GM12878 (cell line): ENCODE measurements around the gene SLC39A11. TPM values are rescaled to one million over a fixed set of nuclear protein-coding genes. Genes with fewer than 3 reads are reported as not detected.
"Not testable (repeated sequence)": the region's sequence is repeated elsewhere in the genome, so short reads cannot be mapped to it uniquely, and the experiment has no call there.

Source experiments
- ATAC-seq: fragments of 200-7000 bp; cut with Tn5 transposase; 3 replicates; pipeline ENCODE4 v1.9.1; 2020; ENCODE audit warnings: mild to moderate bottlenecking, moderate library complexity
- BruUV-seq: library from RNA; stranded (reverse); fragments of 400-500 nt; replicated peaks from 2 replicates; lab custom pipeline; 2021; lab: Mats Ljungman, UMichigan
- CTCF ChIA-PET: fragments of 300-600 bp; sonication (Branson Sonifier 250); formaldehyde crosslinking; extraction: SDS; loops from one replicate; lab custom pipeline; 2021; ENCODE audit warnings: inconsistent platforms; lab: Yijun Ruan, JAX
- POLR2A ChIA-PET: fragments of 350-600 bp; formaldehyde crosslinking; extraction: SDS; loops from one replicate; lab custom pipeline; 2021; ENCODE audit warnings: inconsistent platforms; lab: Charles Lee
- RAD21 ChIA-PET: fragments of 300-600 bp; sonication (Branson Sonifier 250); formaldehyde crosslinking; loops from one replicate; lab custom pipeline; 2023; ENCODE audit warnings: antibody characterized with exemption; ENCODE audit not compliant: unreplicated experiment; lab: Charles Lee
- SMC1A ChIA-PET: fragments of 300-600 bp; sonication (Branson Sonifier 250); formaldehyde crosslinking; loops from one replicate; lab custom pipeline; 2023; ENCODE audit not compliant: unreplicated experiment, uncharacterized antibody; lab: Charles Lee
- DNase-seq: peaks from one replicate; pipeline ENCODE4 v3.0.0-alpha.2; 2011; ENCODE audit warnings: low read depth, low spot score
- FAIRE-seq: peaks from 3 replicates; lab custom pipeline; 2011; peaks lifted over from hg19 to GRCh38; lab: Jason Lieb, UNC
- H2AFZ ChIP-seq: 2 replicates; pipeline ENCODE4 v1.6.0; 2011; ENCODE audit warnings: low read depth, low read length, control low read depth; ENCODE audit not compliant: control insufficient read depth
- H3K27ac ChIP-seq: 2 replicates; pipeline ENCODE4 v1.5.1; 2011; ENCODE audit warnings: control low read depth; ENCODE audit not compliant: control insufficient read depth, insufficient read depth
- H3K27me3 ChIP-seq, 2 experiments: replicated peaks in 1 of 2; 2 replicates each; pipeline versions ENCODE4 v1.6.0 to v1.6.1; 2011; ENCODE audit warnings: low read length in 1 of 2; ENCODE audit not compliant: control insufficient read depth in 2 of 2, insufficient read depth in 2 of 2
- H3K36me3 ChIP-seq, 2 experiments: 2 replicates each; pipeline ENCODE4 v1.5.1; 2011; ENCODE audit warnings: low read length in 1 of 2; ENCODE audit not compliant: control insufficient read depth in 2 of 2, insufficient read depth in 2 of 2
- H3K4me1 ChIP-seq: 2 replicates; pipeline ENCODE4 v1.6.1; 2011; ENCODE audit warnings: mild to moderate bottlenecking, low read length, moderate library complexity, mixed read lengths; ENCODE audit not compliant: control insufficient read depth, insufficient read depth
- H3K4me2 ChIP-seq: 2 replicates; pipeline ENCODE4 v1.6.0; 2011; ENCODE audit warnings: control low read depth; ENCODE audit not compliant: control insufficient read depth, insufficient read depth
- H3K4me3 ChIP-seq: fragments of 200-600 bp; sonication (generic); 2 replicates; pipeline ENCODE4 v1.5.1; 2016
- H3K79me2 ChIP-seq: 2 replicates; pipeline ENCODE4 v1.6.0; 2011; ENCODE audit warnings: low read length; ENCODE audit not compliant: control insufficient read depth, insufficient read depth
- H3K9ac ChIP-seq: 2 replicates; pipeline ENCODE4 v1.8.0; 2011; ENCODE audit warnings: low read length, control low read depth, mixed read lengths; ENCODE audit not compliant: control insufficient read depth, insufficient read depth
- H3K9me3 ChIP-seq: replicated peaks from 3 replicates; pipeline ENCODE4 v1.5.1; 2011; ENCODE audit warnings: mild to moderate bottlenecking, low read length; ENCODE audit not compliant: control insufficient read depth, insufficient read depth
- H4K20me1 ChIP-seq: 2 replicates; pipeline ENCODE4 v1.6.0; 2011; ENCODE audit not compliant: control insufficient read depth, insufficient read depth
- CREB1 ChIP-seq: IDR thresholded peaks from 2 replicates; pipeline ENCODE4 v1.6.1; 2012; ENCODE audit warnings: low read depth, mild to moderate bottlenecking, inconsistent platforms
- DPF2 ChIP-seq: fragments of 450-650 bp; IDR thresholded peaks from 2 replicates; pipeline ENCODE4 v1.6.1; 2017; ENCODE audit warnings: mild to moderate bottlenecking
- EZH2 ChIP-seq: IDR thresholded peaks from 2 replicates; pipeline ENCODE4 v1.6.1; 2012; ENCODE audit warnings: low read depth, mild to moderate bottlenecking, control low read depth, inconsistent platforms, low read length, borderline replicate concordance; ENCODE audit not compliant: control insufficient read depth
- GABPA ChIP-seq: IDR thresholded peaks from 2 replicates; pipeline ENCODE4 v1.6.1; 2014; ENCODE audit warnings: antibody characterized with exemption, low read depth, mild to moderate bottlenecking, inconsistent platforms
- LARP7 ChIP-seq: fragments of 450-650 bp; IDR thresholded peaks from 2 replicates; pipeline ENCODE4 v1.6.1; 2017; ENCODE audit warnings: mild to moderate bottlenecking
- MEF2A ChIP-seq: IDR thresholded peaks from 2 replicates; pipeline ENCODE4 v1.6.1; 2011; ENCODE audit warnings: low read depth, mild to moderate bottlenecking, low read length, moderate library complexity; ENCODE audit not compliant: insufficient read depth
- MYC ChIP-seq: IDR thresholded peaks from 2 replicates; pipeline ENCODE4 v1.6.1; 2011; ENCODE audit warnings: mild to moderate bottlenecking, low read length, moderate library complexity, inconsistent platforms; ENCODE audit not compliant: insufficient read depth, insufficient replicate concordance, insufficient read length, severe bottlenecking
- RB1 ChIP-seq: fragments of 450-650 bp; formaldehyde crosslinking; IDR thresholded peaks from 2 replicates; pipeline ENCODE4 v1.6.1; 2017; ENCODE audit warnings: mild to moderate bottlenecking, borderline replicate concordance
- ZNF207 ChIP-seq: fragments of 450-650 bp; IDR thresholded peaks from 2 replicates; pipeline ENCODE4 v1.6.1; 2014; ENCODE audit warnings: antibody characterized with exemption, mild to moderate bottlenecking, borderline replicate concordance
- ZNF274 ChIP-seq: IDR thresholded peaks from one replicate; pipeline ENCODE4 v1.8.0; 2011; ENCODE audit not compliant: insufficient read length, insufficient read depth
- WGBS: methylation state at CpG from one replicate; pipeline ENCODE4 v1.1.6; 2016; ENCODE audit warnings: low lambda C conversion rate; ENCODE audit not compliant: insufficient replicate concordance, insufficient coverage; ENCODE audit errors: missing lambda C conversion rate; 5-methylcytosine and 5-hydroxymethylcytosine counted together
- in situ Hi-C: fragments of 300-500 bp; cut with MboI; formaldehyde crosslinking; loops from 9 replicates; pipeline ENCODE4 v1.14.3; 2018; ENCODE audit warnings: mixed read lengths
- intact Hi-C: fragments of 100-400 bp; cut with micrococcal nuclease; formaldehyde crosslinking; loops from one replicate; pipeline ENCODE4 v1.14.2; 2022; ENCODE audit not compliant: unreplicated experiment
- polyA plus RNA-seq, 11 experiments: library from polyadenylated mRNA; depleted of rRNA in 4 of 11; unstranded in 6 of 11; stranded (reverse) in 5 of 11; fragments of >200 nt; fragmentation: Nextera tagmentation in 4 of 11; fragmentation: Illumina TruSeq in 1 of 11; extraction: Ambion mirVana in 4 of 11; extraction: Trizol in 1 of 11; gene quantifications; 1 replicate in 1 of 11; 2 replicates in 10 of 11; pipeline versions ENCODE4 v1.2.1 to v1.2.3, GENCODE V29; 2011 to 2016; ENCODE audit warnings: inconsistent platforms in 2 of 11, missing spikeins in 2 of 11, low read depth in 1 of 11
- total RNA-seq, 4 experiments: library from RNA; depleted of rRNA in 3 of 4; stranded (reverse); fragments of >200 nt in 3 of 4; fragmentation: Illumina TruSeq in 1 of 4; extraction: Trizol in 1 of 4; gene quantifications; 2 replicates each; pipeline versions ENCODE4 v1.2.1 to v1.2.3, GENCODE V29; 2013 to 2021

The SLC39A11 gene
- total and polyA plus RNA-seq, 10 of the 15 experiments (the other 5 are each of a cell fraction or from before 2014, with no cell fraction given), result 8.6 to 23.8 (median 14.0) TPM

DNA sequence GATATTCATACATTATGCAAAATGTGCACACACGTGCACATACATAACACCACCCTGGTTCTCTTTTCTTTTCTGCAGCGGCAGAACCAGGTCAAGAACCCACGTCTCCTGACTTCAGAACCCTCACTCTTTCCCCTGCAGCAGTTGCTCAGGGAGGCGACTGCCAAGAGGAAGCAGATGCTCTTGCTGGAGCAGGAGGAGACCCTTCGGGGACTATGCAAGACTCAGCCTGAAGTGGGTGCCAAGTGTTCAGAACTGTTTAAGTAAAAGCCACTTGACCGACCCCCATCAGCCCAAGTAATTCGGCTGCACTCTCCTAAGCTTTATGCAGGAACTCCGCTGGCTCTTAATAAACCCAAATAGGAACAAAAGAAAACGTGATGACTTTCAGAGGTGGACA is 193.8 kb downstream of the SLC39A11 start:
- ChIA-PET RAD21 (no interaction called here), SMC1A (no interaction called here), CTCF (interaction anchor here (0.6 kb wide), 2 partner anchors 21 to 231 kb away, joined by 3 read pairs; no protein-coding TSS in a partner anchor), POLR2A (no interaction called here)
- Histone ChIP-seq H2AFZ (no peak overlapping the region), H3K27me3 (no peaks in the 10 kb centered on the region), H3K4me2 (no peak overlapping the region), H3K79me2 (no peaks in the 10 kb centered on the region), H3K9ac (no peak overlapping the region), H3K36me3 (no peaks in the 10 kb centered on the region; a peak in 1 of 4 replicates), H3K27ac (no peak overlapping the region), H3K4me3 (no peak overlapping the region), H4K20me1 (no peaks in the 10 kb centered on the region; the same call in 1 of the 2 replicates), H3K4me1 (no peaks in the 10 kb centered on the region), H3K9me3 (no peaks in the 10 kb centered on the region)
- 84% methylated on average over 9 of the region's 9 CpGs for WGBS
- no TSS peak for BruUV-seq
- in situ Hi-C loops, result no loop called here
- FAIRE-seq (no peak), ATAC-seq (no peak), DNase-seq (no peak)
- TF ChIP-seq RB1 (no peak), DPF2 (no peak), CREB1 (no peak), GABPA (no peak), ZNF274 (no peak), EZH2 (no peak), LARP7 (no peak), MEF2A (no peak), ZNF207 (no peak), MYC (no peak)
- intact Hi-C loops, result no loop called here

DNA sequence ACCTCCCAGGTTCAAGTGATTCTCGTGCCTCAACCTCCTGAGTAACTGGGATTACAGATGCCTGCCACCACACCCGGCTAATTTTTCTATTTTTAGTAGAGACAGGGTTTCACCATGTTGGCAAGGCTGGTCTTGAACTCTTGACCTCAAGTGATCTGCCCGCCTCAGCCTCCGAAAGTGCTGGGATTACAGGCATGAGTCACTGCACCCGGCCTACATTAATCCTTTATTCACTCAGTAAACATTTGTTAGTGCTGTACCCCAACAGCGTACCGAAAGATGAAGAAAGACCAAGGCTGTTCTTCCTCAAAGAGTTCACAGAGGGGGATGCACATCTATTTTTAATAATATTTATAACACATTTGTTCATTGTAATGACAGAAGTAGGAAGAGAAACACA is 196.2 kb downstream of the SLC39A11 start:
- FAIRE-seq, H2AFZ ChIP-seq, BruUV-seq, H3K4me2 ChIP-seq, DNase-seq, in situ Hi-C loops, ATAC-seq, H4K20me1 ChIP-seq, H3K27me3 ChIP-seq, H3K27ac ChIP-seq, H3K9me3 ChIP-seq, H3K79me2 ChIP-seq, H3K9ac ChIP-seq, H3K36me3 ChIP-seq, H3K4me1 ChIP-seq, intact Hi-C loops, POLR2A ChIA-PET, RAD21 ChIA-PET, H3K4me3 ChIP-seq: not testable (repeated sequence)
- CTCF ChIA-PET, result interaction anchor here (0.7 kb wide), 1 partner anchor 250 kb away, joined by 4 read pairs; no protein-coding TSS in a partner anchor
- over 99% methylated on average over 7 of the region's 7 CpGs for WGBS
- SMC1A ChIA-PET, result interaction anchor here (1.4 kb wide), 1 partner anchor 90 kb away, joined by 3 read pairs; no protein-coding TSS in a partner anchor
